Colonic mucosa (tissue), 4 donors: ENCODE data around the gene RTCA. TPM values are rescaled to one million over a fixed set of nuclear protein-coding genes. Genes with fewer than 3 reads are reported as not detected.
"Not testable (repeated sequence)": the region's sequence is repeated elsewhere in the genome, so short reads cannot be mapped to it uniquely, and the experiment has no call there.

Experiments used
- DNase-seq: peaks from one replicate; pipeline ENCODE4 v3.0.0-alpha.2; 2020
- H3K27ac ChIP-seq: fragments of 200-600 bp; one replicate; pipeline ENCODE4 v1.8.0; 2021
- H3K27me3 ChIP-seq: fragments of 200-600 bp; one replicate; pipeline ENCODE4 v1.8.0; 2021
- H3K36me3 ChIP-seq: fragments of 200-600 bp; one replicate; pipeline ENCODE4 v1.8.0; 2021
- H3K4me1 ChIP-seq: fragments of 200-600 bp; one replicate; pipeline ENCODE4 v1.8.0; 2021; ENCODE audit warnings: mild to moderate bottlenecking
- H3K4me3 ChIP-seq: fragments of 200-600 bp; one replicate; pipeline ENCODE4 v1.8.0; 2021
- H3K9ac ChIP-seq, 2 donors: one replicate each; pipeline ENCODE4 v1.7.0; 2013; ENCODE audit warnings: control low read depth in 2 of 2, low read depth in 2 of 2, low read length in 2 of 2
- H3K9me3 ChIP-seq: fragments of 200-600 bp; one replicate; pipeline ENCODE4 v1.8.0; 2021
- CTCF ChIP-seq: fragments of 200-600 bp; IDR thresholded peaks from one replicate; pipeline ENCODE4 v1.8.0; 2022; ENCODE audit warnings: antibody characterized with exemption, mild to moderate bottlenecking
- intact Hi-C: fragments of 100-400 bp; cut with DNase I; formaldehyde crosslinking; loops from one replicate; pipeline ENCODE4 v1.14.1; 2022
- total RNA-seq, 2 donors: library from RNA; stranded (reverse); fragmentation: NEBNext Ultra II Directional in 1 of 2; extraction: Animal tissue kit (Norgen Biotek cat#: 25700) in 1 of 2; gene quantifications; one replicate each; pipeline ENCODE4 v1.2.1, GENCODE V29; 2021
- donor health status: healthy.
- donor health status: DM: no; HTN: no; CAD: no.
- donor health status: DM: no; HTN: no; CAD: no.

Gene RTCA
- total RNA-seq, 2 donors from 2014 or later, result 39.4 to 41.4 TPM

- Histone ChIP-seq H3K36me3 (no peaks in the 10 kb centered on the region), H3K27me3 (no peaks in the 10 kb centered on the region), H3K4me1 (no peaks in the 10 kb centered on the region), H3K4me3 (no peak overlapping the region), H3K27ac (no peak overlapping the region), H3K9ac (no peak overlapping the region), H3K9me3 (no peaks in the 10 kb centered on the region)
- TF ChIP-seq CTCF, result no peak
- no peak for DNase-seq
- intact Hi-C loops, result no loop called here
Observed at GRCh38 chr1:100323419-100324106, 57.5 kb downstream of the RTCA start.

- H3K4me3 ChIP-seq, result no peak overlapping the region
- no peak overlapping the region for H3K27ac ChIP-seq
- DNase-seq, result no peak
- no peaks in the 10 kb centered on the region for H3K9me3 ChIP-seq
- intact Hi-C loops, result no loop called here
- H3K9ac ChIP-seq, result no peak overlapping the region
- H3K4me1 ChIP-seq, result no peaks in the 10 kb centered on the region
- no peak for TF ChIP-seq CTCF
- H3K36me3 ChIP-seq, result no peaks in the 10 kb centered on the region
- no peaks in the 10 kb centered on the region for H3K27me3 ChIP-seq
Observed at GRCh38 chr1:100325415-100326324, 59.7 kb downstream of the RTCA start.

GRCh38 chr1:100326325-100326670 lies 60.3 kb downstream of the RTCA start:
- H3K9ac ChIP-seq, H3K27me3 ChIP-seq, H3K4me1 ChIP-seq, H3K36me3 ChIP-seq, H3K4me3 ChIP-seq, H3K9me3 ChIP-seq, intact Hi-C loops, H3K27ac ChIP-seq, DNase-seq: not testable (repeated sequence)

GRCh38 chr1:100328133-100328532 lies 62.1 kb downstream of the RTCA start:
- Histone ChIP-seq H3K9me3 (no peaks in the 10 kb centered on the region), H3K27ac (no peak overlapping the region), H3K27me3 (no peaks in the 10 kb centered on the region), H3K4me3 (no peak overlapping the region), H3K4me1 (no peaks in the 10 kb centered on the region), H3K9ac (no peak overlapping the region), H3K36me3 (no peaks in the 10 kb centered on the region)
- TF ChIP-seq CTCF, result no peak
- DNase-seq, result no peak
- intact Hi-C loops, result no loop called here

GRCh38 chr1:100331146-100331545 lies 65.1 kb downstream of the RTCA start:
- intact Hi-C loops, result not testable (repeated sequence)

GRCh38 chr1:100332331-100332730 lies 66.3 kb downstream of the RTCA start:
- H3K27me3 ChIP-seq, result no peaks in the 10 kb centered on the region
- intact Hi-C loops, result no loop called here
- H3K4me1 ChIP-seq, result no peaks in the 10 kb centered on the region
- H3K4me3 ChIP-seq, result no peak overlapping the region
- H3K36me3 ChIP-seq, result no peaks in the 10 kb centered on the region
- no peak for DNase-seq
- no peak for TF ChIP-seq CTCF
- no peaks in the 10 kb centered on the region for H3K9me3 ChIP-seq
- H3K27ac ChIP-seq, result no peak overlapping the region
- no peak overlapping the region for H3K9ac ChIP-seq

More at GRCh38 chr1:100331146-100331545, 65.1 kb downstream of the RTCA start:
- H3K27ac ChIP-seq, H3K4me3 ChIP-seq, H3K36me3 ChIP-seq, H3K27me3 ChIP-seq, H3K9me3 ChIP-seq, DNase-seq, H3K4me1 ChIP-seq, H3K9ac ChIP-seq: not testable (repeated sequence)
